Measurements from ENCODE around the gene ZG16. TPM values are rescaled to one million over a fixed set of nuclear protein-coding genes. Genes with fewer than 3 reads are reported as not detected.

Gene ZG16
- total RNA-seq, 3 donors from 2014 or later, result 196 to 671 (median 551) TPM

GRCh38 chr16:29809850-29810698, 32.0 kb downstream of the ZG16 start:
- no peak for TF ChIP-seq CTCF (IDR thresholded peaks at IDR 0.05)
- intact Hi-C loops (cut with DNase I, micrococcal nuclease), result no loop called here
- ATAC-seq, result no peak
- no peak overlapping the region for H3K4me3 ChIP-seq
- H3K9me3 ChIP-seq, result no peaks in the 10 kb centered on the region
- H3K36me3 ChIP-seq (ENCODE audit: low read depth), result no peaks in the 10 kb centered on the region
- DNase-seq, result peak; percentile 33 to 74 (median 57)
- peaks cover 56% of the 10 kb centered on the region for H3K4me1 ChIP-seq (ENCODE audit: low read depth)

DNA sequence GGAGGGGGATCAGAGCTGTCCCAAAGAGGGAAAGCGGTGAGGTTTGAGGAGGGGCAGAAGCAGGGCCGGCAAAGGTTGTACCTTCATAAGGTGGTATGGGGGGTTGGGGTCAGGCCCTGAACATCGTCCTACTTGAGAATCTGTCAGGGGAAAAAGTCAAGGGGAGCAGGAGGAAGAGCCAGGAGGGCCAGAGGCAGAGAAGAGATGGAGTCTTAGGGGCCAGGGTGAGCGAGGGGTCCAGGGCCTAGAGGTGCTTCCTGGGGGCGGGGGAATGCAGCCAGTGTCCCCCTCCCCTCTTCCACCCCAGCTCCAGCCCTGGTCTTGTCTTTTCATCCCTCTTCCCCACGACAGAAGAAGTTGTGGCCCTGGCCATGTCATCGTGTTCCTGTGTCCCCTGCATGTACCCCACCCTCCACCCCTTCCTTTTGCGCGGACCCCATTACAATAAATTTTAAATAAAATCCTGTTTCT, 32.7 kb downstream of the ZG16 start:
- no peak overlapping the region for H3K4me3 ChIP-seq
- peaks cover 60% of the 10 kb centered on the region for H3K4me1 ChIP-seq (ENCODE audit: low read depth)
- intact Hi-C loops (cut with DNase I, micrococcal nuclease), result no loop called here

DNA sequence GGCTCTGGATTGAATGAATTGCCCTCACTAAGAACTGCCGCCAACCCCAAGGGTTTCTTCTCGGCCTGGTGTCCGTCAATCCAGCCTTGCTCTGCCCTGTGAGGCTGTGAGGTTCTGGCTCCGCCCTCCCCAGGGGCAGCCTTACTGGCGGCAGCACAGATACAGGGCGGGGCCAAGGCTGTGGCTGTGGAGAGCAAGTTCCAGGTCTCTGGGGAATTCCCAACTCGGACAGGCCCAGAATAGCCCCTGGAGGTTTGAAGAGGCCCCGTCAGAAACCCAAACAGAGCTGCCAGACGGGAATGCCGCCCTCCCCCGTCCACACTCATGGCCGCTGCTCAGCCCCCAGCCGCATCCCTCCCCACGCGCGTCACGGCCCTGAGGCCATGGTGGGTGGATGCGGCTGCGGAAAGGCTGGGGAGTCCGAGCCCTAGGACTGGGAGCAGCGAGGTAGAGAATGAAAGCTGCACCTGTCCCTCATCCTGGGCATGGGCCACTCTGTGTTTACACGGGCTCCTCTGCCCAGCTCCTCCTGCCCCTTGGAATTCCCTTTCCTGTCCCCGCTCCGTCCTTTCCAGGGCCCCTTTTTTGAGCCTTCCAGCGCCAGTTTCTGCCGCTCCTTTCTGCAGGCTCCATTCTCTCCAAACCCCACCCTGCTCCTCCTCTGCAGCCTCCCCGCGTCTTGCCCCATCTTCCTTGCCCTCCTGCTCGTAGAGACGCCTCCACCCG, 33.3 kb downstream of the ZG16 start:
- no peaks in the 10 kb centered on the region for H3K36me3 ChIP-seq (ENCODE audit: low read depth)
- DNase-seq, result peak; percentile 95 to 97 (median 96)
- peak overlapping the region; percentile 6 for H3K4me3 ChIP-seq
- no peaks in the 10 kb centered on the region for H3K9me3 ChIP-seq
- no peak for TF ChIP-seq CTCF (IDR thresholded peaks at IDR 0.05)
- intact Hi-C loops (cut with DNase I, micrococcal nuclease), result no loop called here
- H3K4me1 ChIP-seq (ENCODE audit: low read depth), result peaks cover 60% of the 10 kb centered on the region
- ATAC-seq, result peak; percentile 60

More for the DNA sequence above, 32.7 kb downstream of the ZG16 start:
- no peak for TF ChIP-seq CTCF (IDR thresholded peaks at IDR 0.05)
- no peak for ATAC-seq
- Histone ChIP-seq H3K9me3 (no peaks in the 10 kb centered on the region), H3K36me3 (ENCODE audit: low read depth) (no peaks in the 10 kb centered on the region)
- DNase-seq, result peak in 1 of 3 donors; percentile 53

DNA sequence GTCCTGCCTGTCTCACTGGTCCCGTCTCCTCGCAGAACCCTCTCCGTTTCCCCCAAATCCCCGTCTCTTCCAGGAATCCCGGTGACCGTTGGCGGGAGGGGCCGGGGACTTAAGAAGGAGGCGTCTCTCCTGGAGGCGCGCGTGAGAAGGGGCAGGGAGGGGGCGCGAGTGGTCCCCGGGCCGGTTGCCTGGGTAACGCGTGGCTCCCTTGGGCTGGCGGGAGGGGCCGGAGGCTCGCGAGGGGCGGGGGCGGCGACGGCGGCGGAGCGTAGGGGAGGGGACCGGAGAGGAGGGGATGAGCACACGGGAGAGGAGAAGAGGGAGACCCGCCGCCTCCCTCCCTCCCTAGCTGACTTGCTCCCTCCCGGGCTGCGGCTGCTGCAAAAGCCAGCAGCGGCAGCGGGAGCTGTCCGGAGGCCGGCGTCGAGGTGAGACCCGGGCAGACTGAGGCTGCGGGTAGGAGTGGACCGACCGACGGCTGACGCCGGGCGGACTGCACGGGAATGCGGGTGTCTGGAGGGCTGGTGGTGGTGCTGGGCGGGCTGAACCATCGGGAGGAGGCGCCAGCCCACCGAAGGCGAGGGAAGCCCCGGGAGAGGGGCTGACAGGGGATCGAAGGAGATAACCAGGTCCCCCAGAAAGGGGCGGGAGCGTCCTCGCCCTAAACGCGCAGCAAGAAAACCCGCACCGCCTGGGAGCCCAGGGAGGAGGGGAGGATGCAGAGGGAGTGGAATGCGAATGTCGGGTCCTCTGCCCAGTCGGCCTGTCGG, 34.0 kb downstream of the ZG16 start, which contains the start of gene PRRT2:
PRRT2 (plus strand) TSS at position 298 of the 770 bp plus-strand sequence. CDS start 862 bp downstream, outside the sequence.
- Histone ChIP-seq H3K4me1 (ENCODE audit: low read depth) (peaks cover 62% of the 10 kb centered on the region), H3K9me3 (no peaks in the 10 kb centered on the region), H3K36me3 (ENCODE audit: low read depth) (no peaks in the 10 kb centered on the region), H3K4me3 (peak within 1 kb of the TSS; percentile 6)
- intact Hi-C loops (cut with DNase I, micrococcal nuclease), result no loop called here
- no peak for ATAC-seq
- peak; percentile 59 to 78 (median 76) for DNase-seq
- no peak for TF ChIP-seq CTCF (IDR thresholded peaks at IDR 0.05)
